K562 (cell line): ENCODE results near the gene ZNF620. TPM values are rescaled to one million over a fixed set of nuclear protein-coding genes. Genes with fewer than 3 reads are reported as not detected.

Experiments used
- ADNP ChIP-seq: fragments of 200-800 bp; sonication (Bioruptor generic); IDR thresholded peaks from 2 replicates; pipeline ENCODE4 v1.6.1; 2016; ENCODE audit warnings: missing genetic modification characterization, missing compliant biosample characterization
- ATF7 ChIP-seq: fragments of 450-650 bp; IDR thresholded peaks from 2 replicates; pipeline ENCODE4 v1.7.1; 2014; ENCODE audit warnings: mild to moderate bottlenecking, moderate library complexity
- BACH1 ChIP-seq: fragments of 200-800 bp; sonication (Bioruptor generic); IDR thresholded peaks from 2 replicates; pipeline ENCODE4 v1.6.1; 2016; ENCODE audit warnings: missing genetic modification characterization, missing compliant biosample characterization
- DMBX1 ChIP-seq: fragments of 250-450 bp; sonication (Bioruptor Pico); IDR thresholded peaks from 2 replicates; pipeline ENCODE4 v1.8.0; 2022; ENCODE audit warnings: inconsistent platforms, mild to moderate bottlenecking, moderate library complexity, borderline replicate concordance
- ETV5 ChIP-seq: sonication (generic); formaldehyde crosslinking; IDR thresholded peaks from 2 replicates; pipeline ENCODE4 v1.4.0; 2020; ENCODE audit warnings: low read depth, mild to moderate bottlenecking, missing genetic modification reagents
- FOXM1 ChIP-seq, 2 experiments: fragments of 450-650 bp in 1 of 2; sonication (generic) in 1 of 2; formaldehyde crosslinking in 1 of 2; IDR thresholded peaks; 2 replicates each; pipeline versions ENCODE4 v1.6.1 to v1.9.0; 2017 to 2022; ENCODE audit warnings: low read depth in 2 of 2, mild to moderate bottlenecking in 2 of 2, missing genetic modification reagents in 1 of 2, moderate library complexity in 1 of 2
- HDGF ChIP-seq: fragments of 450-650 bp; IDR thresholded peaks from 2 replicates; pipeline ENCODE4 v1.6.1; 2016
- POLR2H ChIP-seq: IDR thresholded peaks from 2 replicates; pipeline ENCODE4 v1.6.1; 2016; ENCODE audit warnings: missing genetic modification characterization, low read depth, mild to moderate bottlenecking, control low read depth, missing compliant biosample characterization, moderate library complexity
- RBM39 ChIP-seq: fragments of 200-400 bp; formaldehyde crosslinking; optimal IDR thresholded peaks from 2 replicates; pipeline ENCODE3; 2018; ENCODE audit warnings: low read depth, low read length
- SUPT5H ChIP-seq: fragments of 450-650 bp; IDR thresholded peaks from 2 replicates; pipeline ENCODE4 v1.6.1; 2016
- TGIF2 ChIP-seq: sonication (generic); formaldehyde crosslinking; IDR thresholded peaks from 2 replicates; pipeline ENCODE4 v1.8.1; 2022; ENCODE audit warnings: mild to moderate bottlenecking, missing genetic modification reagents, moderate library complexity
- ZNF586 ChIP-seq: fragments of 450-650 bp; formaldehyde crosslinking; conservative IDR thresholded peaks from 2 replicates; pipeline ENCODE4 v1.4.0; 2020; ENCODE audit warnings: mild to moderate bottlenecking, moderate library complexity
- polyA plus RNA-seq, 8 experiments: library from polyadenylated mRNA; depleted of rRNA in 4 of 8; stranded (reverse) in 5 of 8; unstranded in 3 of 8; fragments of >200 nt; fragmentation: Nextera tagmentation in 2 of 8; fragmentation: Illumina TruSeq in 1 of 8; extraction: Ambion mirVana in 2 of 8; extraction: Trizol in 1 of 8; gene quantifications; 2 replicates each; pipeline versions ENCODE4 v1.2.1 to v1.2.3, GENCODE V29; 2011 to 2014; ENCODE audit warnings: inconsistent platforms in 1 of 8, missing spikeins in 1 of 8
- total RNA-seq, 7 experiments: library from RNA; depleted of rRNA in 6 of 7; stranded (reverse); fragments of >200 nt in 6 of 7; fragmentation: Illumina TruSeq in 2 of 7; extraction: Trizol in 2 of 7; gene quantifications; 2 replicates each; pipeline versions ENCODE4 v1.2.1 to v1.2.3, GENCODE V29; 2011 to 2021; ENCODE audit warnings: low replicate concordance in 1 of 7
- TF ChIP-seq, protein P1 (sequence below): sonication (generic); formaldehyde crosslinking; IDR thresholded peaks from 2 replicates; pipeline ENCODE4 v1.8.1; 2023; ENCODE audit warnings: missing genetic modification reagents, mild to moderate bottlenecking, borderline replicate concordance
- TF ChIP-seq, protein P2 (sequence below): fragments of 450-650 bp; formaldehyde crosslinking; IDR thresholded peaks from 2 replicates; pipeline ENCODE4 v1.4.0; 2020; ENCODE audit warnings: mild to moderate bottlenecking, mixed read lengths
- TF ChIP-seq, protein P3 (sequence below): sonication (generic); formaldehyde crosslinking; IDR thresholded peaks from 2 replicates; pipeline ENCODE4 v1.8.1; 2023; ENCODE audit warnings: mild to moderate bottlenecking, missing genetic modification reagents, moderate library complexity
- TF ChIP-seq, protein P4 (sequence below): sonication (generic); formaldehyde crosslinking; IDR thresholded peaks from 2 replicates; pipeline ENCODE4 v1.9.0; 2022; ENCODE audit warnings: mild to moderate bottlenecking, missing genetic modification reagents

The ZNF620 gene
- total and polyA plus RNA-seq, 9 of the 15 experiments (the other 6 are each of a cell fraction or from before 2014, with no cell fraction given) = 1.2 to 5.5 (median 3.3) TPM

DNA sequence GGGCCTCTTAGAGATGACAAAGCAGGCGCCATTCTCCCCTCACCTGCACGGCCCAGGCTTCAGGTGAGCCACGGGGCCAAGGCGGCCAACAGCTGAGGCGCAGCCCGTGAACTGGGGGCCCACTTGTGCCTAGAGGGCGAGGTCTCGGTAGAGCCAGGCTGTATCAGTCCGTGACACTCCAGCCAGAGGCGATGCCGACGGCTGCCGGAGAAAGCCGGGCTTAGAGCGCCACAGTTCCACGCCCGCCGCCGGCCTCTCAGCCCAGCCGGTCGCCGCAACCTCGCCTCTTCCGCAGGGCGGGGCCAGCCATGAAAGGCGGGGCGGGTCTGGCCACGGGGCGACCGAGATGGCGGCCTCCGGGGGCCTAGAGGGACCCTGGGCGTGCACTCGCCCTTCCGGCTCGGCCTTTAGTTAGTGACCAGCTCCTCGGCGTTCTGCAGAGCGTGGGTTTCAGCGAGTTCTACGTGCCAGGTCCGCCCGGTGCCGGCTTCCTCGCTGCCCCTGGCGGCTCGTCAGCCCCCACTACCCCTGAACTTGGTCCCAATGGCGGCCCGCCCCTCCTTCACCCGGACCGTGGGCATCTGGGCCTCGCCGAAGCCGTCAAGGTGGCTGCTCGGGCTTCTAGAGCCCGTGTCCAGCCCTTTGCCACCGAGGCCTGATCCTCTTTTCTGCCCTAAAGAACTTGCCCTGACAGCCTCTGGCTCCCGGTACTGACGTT is 18.9 kb downstream of the ZNF620 start, which contains the start of gene ZNF621 (continued):
- TF ChIP-seq, protein P1, sequence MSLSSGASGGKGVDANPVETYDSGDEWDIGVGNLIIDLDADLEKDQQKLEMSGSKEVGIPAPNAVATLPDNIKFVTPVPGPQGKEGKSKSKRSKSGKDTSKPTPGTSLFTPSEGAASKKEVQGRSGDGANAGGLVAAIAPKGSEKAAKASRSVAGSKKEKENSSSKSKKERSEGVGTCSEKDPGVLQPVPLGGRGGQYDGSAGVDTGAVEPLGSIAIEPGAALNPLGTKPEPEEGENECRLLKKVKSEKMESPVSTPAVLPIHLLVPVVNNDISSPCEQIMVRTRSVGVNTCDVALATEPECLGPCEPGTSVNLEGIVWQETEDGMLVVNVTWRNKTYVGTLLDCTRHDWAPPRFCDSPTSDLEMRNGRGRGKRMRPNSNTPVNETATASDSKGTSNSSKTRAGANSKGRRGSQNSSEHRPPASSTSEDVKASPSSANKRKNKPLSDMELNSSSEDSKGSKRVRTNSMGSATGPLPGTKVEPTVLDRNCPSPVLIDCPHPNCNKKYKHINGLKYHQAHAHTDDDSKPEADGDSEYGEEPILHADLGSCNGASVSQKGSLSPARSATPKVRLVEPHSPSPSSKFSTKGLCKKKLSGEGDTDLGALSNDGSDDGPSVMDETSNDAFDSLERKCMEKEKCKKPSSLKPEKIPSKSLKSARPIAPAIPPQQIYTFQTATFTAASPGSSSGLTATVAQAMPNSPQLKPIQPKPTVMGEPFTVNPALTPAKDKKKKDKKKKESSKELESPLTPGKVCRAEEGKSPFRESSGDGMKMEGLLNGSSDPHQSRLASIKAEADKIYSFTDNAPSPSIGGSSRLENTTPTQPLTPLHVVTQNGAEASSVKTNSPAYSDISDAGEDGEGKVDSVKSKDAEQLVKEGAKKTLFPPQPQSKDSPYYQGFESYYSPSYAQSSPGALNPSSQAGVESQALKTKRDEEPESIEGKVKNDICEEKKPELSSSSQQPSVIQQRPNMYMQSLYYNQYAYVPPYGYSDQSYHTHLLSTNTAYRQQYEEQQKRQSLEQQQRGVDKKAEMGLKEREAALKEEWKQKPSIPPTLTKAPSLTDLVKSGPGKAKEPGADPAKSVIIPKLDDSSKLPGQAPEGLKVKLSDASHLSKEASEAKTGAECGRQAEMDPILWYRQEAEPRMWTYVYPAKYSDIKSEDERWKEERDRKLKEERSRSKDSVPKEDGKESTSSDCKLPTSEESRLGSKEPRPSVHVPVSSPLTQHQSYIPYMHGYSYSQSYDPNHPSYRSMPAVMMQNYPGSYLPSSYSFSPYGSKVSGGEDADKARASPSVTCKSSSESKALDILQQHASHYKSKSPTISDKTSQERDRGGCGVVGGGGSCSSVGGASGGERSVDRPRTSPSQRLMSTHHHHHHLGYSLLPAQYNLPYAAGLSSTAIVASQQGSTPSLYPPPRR (CRISPR knock-in tag) = peak; percentile 84; the same call in 1 of the 2 replicates
- TF ChIP-seq ETV5 (CRISPR knock-in tag) = peak; percentile 91
- TF ChIP-seq TGIF2 = 0 out of 2 replicates have a peak, but pooled peaks have one; percentile 44
- peak; percentile 95 for TF ChIP-seq POLR2H (tag)
- TF ChIP-seq ATF7 = peak; percentile 70
- no peak for TF ChIP-seq FOXM1 (IDR thresholded peaks at IDR 0.05; ENCODE audit: low read depth)
- peak; percentile 45; the same call in 1 of the 2 replicates for TF ChIP-seq FOXM1 (CRISPR knock-in tag; IDR thresholded peaks at IDR 0.05; ENCODE audit: low read depth)
- peak; percentile 98 for TF ChIP-seq SUPT5H
- no peak for TF ChIP-seq ZNF586 (CRISPR knock-in tag)
- TF ChIP-seq DMBX1 (CRISPR knock-in tag) = 0 out of 2 replicates have a peak, but pooled peaks have one; percentile 28
- TF ChIP-seq, protein P2, sequence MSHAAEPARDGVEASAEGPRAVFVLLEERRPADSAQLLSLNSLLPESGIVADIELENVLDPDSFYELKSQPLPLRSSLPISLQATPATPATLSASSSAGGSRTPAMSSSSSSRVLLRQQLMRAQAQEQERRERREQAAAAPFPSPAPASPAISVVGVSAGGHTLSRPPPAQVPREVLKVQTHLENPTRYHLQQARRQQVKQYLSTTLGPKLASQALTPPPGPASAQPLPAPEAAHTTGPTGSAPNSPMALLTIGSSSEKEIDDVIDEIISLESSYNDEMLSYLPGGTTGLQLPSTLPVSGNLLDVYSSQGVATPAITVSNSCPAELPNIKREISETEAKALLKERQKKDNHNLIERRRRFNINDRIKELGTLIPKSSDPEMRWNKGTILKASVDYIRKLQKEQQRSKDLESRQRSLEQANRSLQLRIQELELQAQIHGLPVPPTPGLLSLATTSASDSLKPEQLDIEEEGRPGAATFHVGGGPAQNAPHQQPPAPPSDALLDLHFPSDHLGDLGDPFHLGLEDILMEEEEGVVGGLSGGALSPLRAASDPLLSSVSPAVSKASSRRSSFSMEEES (CRISPR knock-in tag) = no peak
- TF ChIP-seq, protein P3, sequence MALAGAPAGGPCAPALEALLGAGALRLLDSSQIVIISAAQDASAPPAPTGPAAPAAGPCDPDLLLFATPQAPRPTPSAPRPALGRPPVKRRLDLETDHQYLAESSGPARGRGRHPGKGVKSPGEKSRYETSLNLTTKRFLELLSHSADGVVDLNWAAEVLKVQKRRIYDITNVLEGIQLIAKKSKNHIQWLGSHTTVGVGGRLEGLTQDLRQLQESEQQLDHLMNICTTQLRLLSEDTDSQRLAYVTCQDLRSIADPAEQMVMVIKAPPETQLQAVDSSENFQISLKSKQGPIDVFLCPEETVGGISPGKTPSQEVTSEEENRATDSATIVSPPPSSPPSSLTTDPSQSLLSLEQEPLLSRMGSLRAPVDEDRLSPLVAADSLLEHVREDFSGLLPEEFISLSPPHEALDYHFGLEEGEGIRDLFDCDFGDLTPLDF (CRISPR knock-in tag) = peak; percentile 61; the same call in 1 of the 2 replicates
- TF ChIP-seq, protein P4, sequence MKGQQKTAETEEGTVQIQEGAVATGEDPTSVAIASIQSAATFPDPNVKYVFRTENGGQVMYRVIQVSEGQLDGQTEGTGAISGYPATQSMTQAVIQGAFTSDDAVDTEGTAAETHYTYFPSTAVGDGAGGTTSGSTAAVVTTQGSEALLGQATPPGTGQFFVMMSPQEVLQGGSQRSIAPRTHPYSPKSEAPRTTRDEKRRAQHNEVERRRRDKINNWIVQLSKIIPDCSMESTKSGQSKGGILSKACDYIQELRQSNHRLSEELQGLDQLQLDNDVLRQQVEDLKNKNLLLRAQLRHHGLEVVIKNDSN (CRISPR knock-in tag) = no peak
- TF ChIP-seq RBM39 = peak; percentile 49
- no peak for TF ChIP-seq HDGF
- TF ChIP-seq ADNP = no peak
- no peak for TF ChIP-seq BACH1
